ENCODE measurements around the gene HSDL1. TPM values are rescaled to one million over a fixed set of nuclear protein-coding genes. Genes with fewer than 3 reads are reported as not detected.

Gene HSDL1
- total and polyA plus RNA-seq, 2 experiments from 2014 or later, result 10.8 to 17.0 TPM

- H3F3A ChIP-seq (ENCODE audit: insufficient read depth), result peaks cover 11% of the 10 kb centered on the region; the same call in 1 of the 2 replicates
- peaks cover 100% of the 10 kb centered on the region for H3K79me2 ChIP-seq (ENCODE audit: insufficient read depth)
- peaks cover 6% of the 10 kb centered on the region; the same call in 1 of the 2 replicates for H4K20me1 ChIP-seq (ENCODE audit: insufficient read depth)
- H2AFZ ChIP-seq, result no peak overlapping the region
- TF ChIP-seq EZH2phosphoT487 (IDR thresholded peaks at IDR 0.05; ENCODE audit: insufficient read depth, low read depth), result no peak
- no peak for TF ChIP-seq EZH2 (IDR thresholded peaks at IDR 0.05; ENCODE audit: insufficient read depth, poor library complexity, severe bottlenecking)
- H3K9me2 ChIP-seq (ENCODE audit: insufficient read depth), result no peaks in the 10 kb centered on the region
- peaks cover 11% of the 10 kb centered on the region for H3K4me1 ChIP-seq (ENCODE audit: insufficient read depth)
- peaks cover 7% of the 10 kb centered on the region; the same call in 1 of the 2 replicates for H3K36me3 ChIP-seq (ENCODE audit: low read depth)
- H3K9me3 ChIP-seq (ENCODE audit: low read depth), result no peaks in the 10 kb centered on the region
- H3K27me3 ChIP-seq (replicated peaks; ENCODE audit: insufficient read depth), result no peaks in the 10 kb centered on the region
- no peak for DNase-seq
- 72 to 76% methylated on average over 12 of the region's 12 CpGs for WGBS, 2 experiments (ENCODE audit: low coverage in 1 of 2, low lambda C conversion rate in 2 of 2, missing lambda C conversion rate in 2 of 2)
- in situ Hi-C loops (cut with MboI), result no loop called here
- no peak overlapping the region for H3K4me3 ChIP-seq
- H3K9ac ChIP-seq, result no peak overlapping the region
- H3K27ac ChIP-seq, result no peak overlapping the region
- H3K4me2 ChIP-seq (ENCODE audit: unreplicated experiment), result no peak overlapping the region
Observed at GRCh38 chr16:84105301-84105815, 39.6 kb downstream of the HSDL1 start.

GRCh38 chr16:84104231-84104630 is 40.7 kb downstream of the HSDL1 start:
- Histone ChIP-seq H4K20me1 (ENCODE audit: insufficient read depth) (peaks cover 4% of the 10 kb centered on the region; the same call in 1 of the 2 replicates), H3K79me2 (ENCODE audit: insufficient read depth) (peaks cover 97% of the 10 kb centered on the region), H3K4me1 (ENCODE audit: insufficient read depth) (peaks cover 18% of the 10 kb centered on the region), H3K4me2 (ENCODE audit: unreplicated experiment) (peak overlapping the region; percentile 33), H3K27me3 (replicated peaks; ENCODE audit: insufficient read depth) (no peaks in the 10 kb centered on the region), H2AFZ (no peak overlapping the region), H3K36me3 (ENCODE audit: low read depth) (peaks cover 7% of the 10 kb centered on the region; the same call in 1 of the 2 replicates), H3K27ac (peak overlapping the region; percentile 38; the same call in 1 of the 2 replicates), H3K9me3 (ENCODE audit: low read depth) (no peaks in the 10 kb centered on the region), H3K9me2 (ENCODE audit: insufficient read depth) (no peaks in the 10 kb centered on the region), H3F3A (ENCODE audit: insufficient read depth) (peaks cover 18% of the 10 kb centered on the region; the same call in 1 of the 2 replicates), H3K9ac (no peak overlapping the region), H3K4me3 (no peak overlapping the region)
- 98% methylated on average over 3 of the region's 3 CpGs for WGBS, 2 experiments (ENCODE audit: low coverage in 1 of 2, low lambda C conversion rate in 2 of 2, missing lambda C conversion rate in 2 of 2)
- DNase-seq, result no peak
- TF ChIP-seq EZH2phosphoT487 (IDR thresholded peaks at IDR 0.05; ENCODE audit: insufficient read depth, low read depth) (no peak), EZH2 (IDR thresholded peaks at IDR 0.05; ENCODE audit: insufficient read depth, poor library complexity, severe bottlenecking) (no peak)
- in situ Hi-C loops (cut with MboI), result no loop called here

GRCh38 chr16:84103678-84104077 is 41.3 kb downstream of the HSDL1 start:
- Histone ChIP-seq H3K27ac (peak overlapping the region; percentile 38; the same call in 1 of the 2 replicates), H3K4me3 (no peak overlapping the region), H3F3A (ENCODE audit: insufficient read depth) (peaks cover 23% of the 10 kb centered on the region; the same call in 1 of the 2 replicates), H3K27me3 (replicated peaks; ENCODE audit: insufficient read depth) (no peaks in the 10 kb centered on the region), H3K9ac (0 out of 2 replicates have a peak overlapping the region, but pooled peaks have one; percentile 23), H2AFZ (no peak overlapping the region), H3K9me3 (ENCODE audit: low read depth) (no peaks in the 10 kb centered on the region), H3K4me2 (ENCODE audit: unreplicated experiment) (peak overlapping the region; percentile 33), H3K4me1 (ENCODE audit: insufficient read depth) (peaks cover 20% of the 10 kb centered on the region), H3K36me3 (ENCODE audit: low read depth) (peaks cover 11% of the 10 kb centered on the region; the same call in 1 of the 2 replicates), H4K20me1 (ENCODE audit: insufficient read depth) (no peaks in the 10 kb centered on the region), H3K9me2 (ENCODE audit: insufficient read depth) (no peaks in the 10 kb centered on the region), H3K79me2 (ENCODE audit: insufficient read depth) (peaks cover 97% of the 10 kb centered on the region)
- no peak for TF ChIP-seq EZH2 (IDR thresholded peaks at IDR 0.05; ENCODE audit: insufficient read depth, poor library complexity, severe bottlenecking)
- no peak for TF ChIP-seq EZH2phosphoT487 (IDR thresholded peaks at IDR 0.05; ENCODE audit: insufficient read depth, low read depth)
- 17 to 19% methylated on average over 5 of the region's 5 CpGs for WGBS, 2 experiments (ENCODE audit: low coverage in 1 of 2, low lambda C conversion rate in 2 of 2, missing lambda C conversion rate in 2 of 2)
- DNase-seq, result peak; percentile 77
- in situ Hi-C loops (cut with MboI), result no loop called here

GRCh38 chr16:84098939-84099338 is 46.0 kb downstream of the HSDL1 start:
- Histone ChIP-seq H4K20me1 (ENCODE audit: insufficient read depth) (no peaks in the 10 kb centered on the region), H3K9me2 (ENCODE audit: insufficient read depth) (no peaks in the 10 kb centered on the region), H2AFZ (no peak overlapping the region), H3K27me3 (replicated peaks; ENCODE audit: insufficient read depth) (no peaks in the 10 kb centered on the region), H3K9ac (peak overlapping the region; percentile 27; the same call in 1 of the 2 replicates), H3K4me1 (ENCODE audit: insufficient read depth) (peaks cover 17% of the 10 kb centered on the region), H3K4me3 (no peak overlapping the region), H3K4me2 (ENCODE audit: unreplicated experiment) (peak overlapping the region; percentile 37), H3K27ac (peak overlapping the region; percentile 64), H3K79me2 (ENCODE audit: insufficient read depth) (peaks cover 78% of the 10 kb centered on the region), H3K36me3 (ENCODE audit: low read depth) (peaks cover 27% of the 10 kb centered on the region; the same call in 1 of the 2 replicates), H3K9me3 (ENCODE audit: low read depth) (no peaks in the 10 kb centered on the region), H3F3A (ENCODE audit: insufficient read depth) (peaks cover 24% of the 10 kb centered on the region; the same call in 1 of the 2 replicates)
- in situ Hi-C loops (cut with MboI), result no loop called here
- no peak for DNase-seq
- no peak for TF ChIP-seq EZH2phosphoT487 (IDR thresholded peaks at IDR 0.05; ENCODE audit: insufficient read depth, low read depth)
- TF ChIP-seq EZH2 (IDR thresholded peaks at IDR 0.05; ENCODE audit: insufficient read depth, poor library complexity, severe bottlenecking), result no peak
- WGBS, 2 experiments (ENCODE audit: low coverage in 1 of 2, low lambda C conversion rate in 2 of 2, missing lambda C conversion rate in 2 of 2), result 82 to 87% methylated on average over 7 of the region's 7 CpGs

Measured in GM23248 (cell line).